HepG2 (cell line): ENCODE results near the gene CC2D1B. TPM values are rescaled to one million over a fixed set of nuclear protein-coding genes. Genes with fewer than 3 reads are reported as not detected.

ENCODE experiments used
- ASH2L ChIP-seq: fragments of 300-600, 200-600 bp; sonication (generic); IDR thresholded peaks from 2 replicates; pipeline ENCODE4 v1.7.0; 2017; ENCODE audit warnings: low read depth, mild to moderate bottlenecking, moderate library complexity, mixed read lengths, low read length; ENCODE audit not compliant: insufficient read length
- CHCHD3 ChIP-seq: sonication (generic); formaldehyde crosslinking; IDR thresholded peaks from 2 replicates; pipeline ENCODE4 v1.8.0; 2022; ENCODE audit warnings: mild to moderate bottlenecking, missing genetic modification reagents, moderate library complexity
- FOXK1 ChIP-seq: sonication (generic); formaldehyde crosslinking; IDR thresholded peaks from 2 replicates; pipeline ENCODE4 v1.4.0; 2020; ENCODE audit warnings: low read depth, missing genetic modification reagents, borderline replicate concordance
- GTF2F1 ChIP-seq: fragments of 150-350 bp; IDR thresholded peaks from 2 replicates; pipeline ENCODE4 v1.6.1; 2014; ENCODE audit warnings: low read length
- KLF6 ChIP-seq: IDR thresholded peaks from 2 replicates; pipeline ENCODE4 v1.8.0; 2016; ENCODE audit warnings: missing biosample characterization, missing genetic modification reagents
- MEIS1 ChIP-seq: sonication (generic); formaldehyde crosslinking; IDR thresholded peaks from 2 replicates; pipeline ENCODE4 v1.9.0; 2021; ENCODE audit warnings: mild to moderate bottlenecking, missing genetic modification reagents, moderate library complexity, borderline replicate concordance
- ONECUT2 ChIP-seq: sonication (generic); formaldehyde crosslinking; IDR thresholded peaks from 2 replicates; pipeline ENCODE4 v1.4.0; 2020; ENCODE audit warnings: missing genetic modification reagents
- POLR2AphosphoS5 ChIP-seq: IDR thresholded peaks from 2 replicates; pipeline ENCODE4 v1.6.1; 2012; ENCODE audit warnings: low read depth, low read length
- TBX2 ChIP-seq: sonication (generic); formaldehyde crosslinking; IDR thresholded peaks from 2 replicates; pipeline ENCODE4 v1.5.0; 2020; ENCODE audit warnings: missing genetic modification reagents, mild to moderate bottlenecking, borderline replicate concordance
- ZBTB3 ChIP-seq: sonication (generic); formaldehyde crosslinking; IDR thresholded peaks from 2 replicates; pipeline ENCODE4 v1.4.0; 2020; ENCODE audit warnings: low read depth, mild to moderate bottlenecking, moderate library complexity, missing genetic modification reagents, borderline replicate concordance
- ZMYM2 ChIP-seq: sonication (generic); formaldehyde crosslinking; IDR thresholded peaks from 2 replicates; pipeline ENCODE4 v1.8.0; 2022; ENCODE audit warnings: mild to moderate bottlenecking, missing genetic modification reagents
- ZNF264 ChIP-seq: sonication (generic); formaldehyde crosslinking; IDR thresholded peaks from 2 replicates; pipeline ENCODE4 v1.4.0; 2020; ENCODE audit warnings: missing genetic modification reagents
- ZNF569 ChIP-seq: sonication (generic); formaldehyde crosslinking; IDR thresholded peaks from 2 replicates; pipeline ENCODE4 v1.5.0; 2020; ENCODE audit warnings: mild to moderate bottlenecking, missing genetic modification reagents, moderate library complexity, borderline replicate concordance
- ZNF570 ChIP-seq: sonication (generic); formaldehyde crosslinking; IDR thresholded peaks from 2 replicates; pipeline ENCODE4 v1.4.0; 2020; ENCODE audit warnings: mild to moderate bottlenecking, missing genetic modification reagents, borderline replicate concordance
- ZNF598 ChIP-seq: sonication (generic); formaldehyde crosslinking; IDR thresholded peaks from 2 replicates; pipeline ENCODE4 v1.5.1; 2020; ENCODE audit warnings: mild to moderate bottlenecking, missing genetic modification reagents, borderline replicate concordance
- ZSCAN12 ChIP-seq: sonication (generic); formaldehyde crosslinking; IDR thresholded peaks from 2 replicates; pipeline ENCODE4 v1.9.0; 2021; ENCODE audit warnings: mild to moderate bottlenecking, missing genetic modification reagents
- polyA plus RNA-seq, 8 experiments: library from polyadenylated mRNA; depleted of rRNA in 3 of 8; stranded (reverse) in 7 of 8; unstranded in 1 of 8; fragments of >200 nt; fragmentation: Illumina TruSeq in 4 of 8; extraction: Trizol in 4 of 8; gene quantifications; 2 replicates each; pipeline versions ENCODE4 v1.2.1 to v1.2.3, GENCODE V29; 2011 to 2016; ENCODE audit warnings: low read depth in 4 of 8, missing spikeins in 1 of 8, mixed read lengths in 1 of 8; ENCODE audit not compliant: insufficient read depth in 1 of 8
- total RNA-seq, 5 experiments: library from RNA; depleted of rRNA; stranded (reverse); fragments of >200 nt; fragmentation: Illumina TruSeq; extraction: Trizol; gene quantifications; 2 replicates each; pipeline ENCODE4 v1.2.3, GENCODE V29; 2016; ENCODE audit warnings: low read depth in 1 of 5
- TF ChIP-seq, protein P1 (sequence below): IDR thresholded peaks from 2 replicates; pipeline ENCODE4 v1.6.1; 2018; ENCODE audit warnings: missing genetic modification reagents
- TF ChIP-seq, protein P2 (sequence below): sonication (generic); formaldehyde crosslinking; IDR thresholded peaks from 2 replicates; pipeline ENCODE4 v1.5.0; 2020; ENCODE audit warnings: mild to moderate bottlenecking, missing genetic modification reagents
- TF ChIP-seq, protein P3 (sequence below), 2 experiments: sonication (generic) in 1 of 2; formaldehyde crosslinking in 1 of 2; IDR thresholded peaks; 2 replicates each; pipeline versions ENCODE4 v1.4.0 to v1.6.1; 2016 to 2020; ENCODE audit warnings: borderline replicate concordance in 1 of 2, low read depth in 1 of 2, mild to moderate bottlenecking in 1 of 2, missing genetic modification reagents in 1 of 2
- TF ChIP-seq, protein P4 (sequence below): IDR thresholded peaks from 2 replicates; pipeline ENCODE4 v1.6.1; 2012; ENCODE audit warnings: inconsistent platforms

The CC2D1B gene
- total and polyA plus RNA-seq, 2 of the 13 experiments (the other 11 are each of a cell fraction or from before 2014, with no cell fraction given), result 7.2 to 19.2 TPM

DNA sequence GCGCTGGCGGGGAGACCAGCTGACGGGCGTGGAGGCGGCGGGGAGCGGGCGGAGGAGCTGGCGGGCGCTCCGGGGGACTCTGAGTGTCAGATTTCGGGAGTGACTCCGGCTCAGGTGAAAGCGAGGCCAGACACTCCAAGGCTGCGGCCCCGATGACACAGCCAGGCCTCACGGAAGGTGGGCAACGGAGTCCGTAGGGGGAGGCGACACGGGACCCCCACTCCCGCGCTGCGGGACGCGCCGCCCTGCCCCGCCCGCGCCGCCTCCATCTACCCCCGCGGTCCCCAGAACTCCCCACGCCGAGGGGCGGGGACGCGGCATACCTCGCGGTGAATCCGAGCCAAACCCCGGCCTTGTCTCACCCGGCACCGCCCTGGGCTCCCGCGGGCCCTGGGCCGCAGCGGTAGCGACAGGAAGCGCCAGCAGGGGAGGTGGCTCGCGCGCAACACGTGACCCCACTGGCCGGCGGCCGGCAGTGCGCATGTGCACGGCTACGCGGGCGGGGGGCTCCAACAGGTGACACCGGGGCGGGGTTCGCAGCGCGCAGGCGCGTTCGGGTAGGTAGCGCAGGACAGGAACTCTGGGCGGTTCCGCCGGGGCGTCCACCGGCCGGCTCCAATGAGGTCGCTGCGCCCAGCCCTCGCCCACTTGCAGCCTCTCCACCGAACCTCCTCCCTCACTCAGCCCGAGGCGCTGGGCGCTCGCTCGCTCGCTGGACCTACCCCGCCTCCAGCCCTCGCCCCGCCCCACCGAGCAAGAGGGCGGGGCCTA lies at the start of gene CC2D1B (continued):
- TF ChIP-seq ZBTB3 (CRISPR knock-in tag) (peak; percentile 52; the same call in 1 of the 2 replicates), ZSCAN12 (CRISPR knock-in tag) (0 out of 2 replicates have a peak, but pooled peaks have one; percentile 51), FOXK1 (CRISPR knock-in tag) (peak; percentile 20; the same call in 1 of the 2 replicates), ZNF264 (CRISPR knock-in tag) (peak; percentile 56; the same call in 1 of the 2 replicates), MEIS1 (CRISPR knock-in tag) (peak; percentile 87), CHCHD3 (CRISPR knock-in tag) (no peak), ZNF598 (CRISPR knock-in tag) (no peak; the same call in 1 of the 2 replicates), ASH2L (peak; percentile 63), KLF6 (CRISPR knock-in tag) (peak; percentile 43; the same call in 1 of the 2 replicates), ONECUT2 (no peak; the same call in 1 of the 2 replicates), ZNF569 (CRISPR knock-in tag) (no peak), TBX2 (peak; percentile 82), POLR2AphosphoS5 (peak; percentile 75), GTF2F1 (no peak), ZMYM2 (CRISPR knock-in tag) (no peak), ZNF570 (CRISPR knock-in tag) (0 out of 2 replicates have a peak, but pooled peaks have one; percentile 49)
- TF ChIP-seq, protein P1, sequence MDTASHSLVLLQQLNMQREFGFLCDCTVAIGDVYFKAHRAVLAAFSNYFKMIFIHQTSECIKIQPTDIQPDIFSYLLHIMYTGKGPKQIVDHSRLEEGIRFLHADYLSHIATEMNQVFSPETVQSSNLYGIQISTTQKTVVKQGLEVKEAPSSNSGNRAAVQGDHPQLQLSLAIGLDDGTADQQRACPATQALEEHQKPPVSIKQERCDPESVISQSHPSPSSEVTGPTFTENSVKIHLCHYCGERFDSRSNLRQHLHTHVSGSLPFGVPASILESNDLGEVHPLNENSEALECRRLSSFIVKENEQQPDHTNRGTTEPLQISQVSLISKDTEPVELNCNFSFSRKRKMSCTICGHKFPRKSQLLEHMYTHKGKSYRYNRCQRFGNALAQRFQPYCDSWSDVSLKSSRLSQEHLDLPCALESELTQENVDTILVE, result no peak
- TF ChIP-seq, protein P2, sequence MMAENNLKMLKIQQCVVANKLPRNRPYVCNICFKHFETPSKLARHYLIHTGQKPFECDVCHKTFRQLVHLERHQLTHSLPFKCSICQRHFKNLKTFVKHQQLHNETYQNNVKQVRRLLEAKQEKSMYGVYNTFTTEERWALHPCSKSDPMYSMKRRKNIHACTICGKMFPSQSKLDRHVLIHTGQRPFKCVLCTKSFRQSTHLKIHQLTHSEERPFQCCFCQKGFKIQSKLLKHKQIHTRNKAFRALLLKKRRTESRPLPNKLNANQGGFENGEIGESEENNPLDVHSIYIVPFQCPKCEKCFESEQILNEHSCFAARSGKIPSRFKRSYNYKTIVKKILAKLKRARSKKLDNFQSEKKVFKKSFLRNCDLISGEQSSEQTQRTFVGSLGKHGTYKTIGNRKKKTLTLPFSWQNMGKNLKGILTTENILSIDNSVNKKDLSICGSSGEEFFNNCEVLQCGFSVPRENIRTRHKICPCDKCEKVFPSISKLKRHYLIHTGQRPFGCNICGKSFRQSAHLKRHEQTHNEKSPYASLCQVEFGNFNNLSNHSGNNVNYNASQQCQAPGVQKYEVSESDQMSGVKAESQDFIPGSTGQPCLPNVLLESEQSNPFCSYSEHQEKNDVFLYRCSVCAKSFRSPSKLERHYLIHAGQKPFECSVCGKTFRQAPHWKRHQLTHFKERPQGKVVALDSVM (CRISPR knock-in tag), result peak; percentile 85
- TF ChIP-seq, protein P3, sequence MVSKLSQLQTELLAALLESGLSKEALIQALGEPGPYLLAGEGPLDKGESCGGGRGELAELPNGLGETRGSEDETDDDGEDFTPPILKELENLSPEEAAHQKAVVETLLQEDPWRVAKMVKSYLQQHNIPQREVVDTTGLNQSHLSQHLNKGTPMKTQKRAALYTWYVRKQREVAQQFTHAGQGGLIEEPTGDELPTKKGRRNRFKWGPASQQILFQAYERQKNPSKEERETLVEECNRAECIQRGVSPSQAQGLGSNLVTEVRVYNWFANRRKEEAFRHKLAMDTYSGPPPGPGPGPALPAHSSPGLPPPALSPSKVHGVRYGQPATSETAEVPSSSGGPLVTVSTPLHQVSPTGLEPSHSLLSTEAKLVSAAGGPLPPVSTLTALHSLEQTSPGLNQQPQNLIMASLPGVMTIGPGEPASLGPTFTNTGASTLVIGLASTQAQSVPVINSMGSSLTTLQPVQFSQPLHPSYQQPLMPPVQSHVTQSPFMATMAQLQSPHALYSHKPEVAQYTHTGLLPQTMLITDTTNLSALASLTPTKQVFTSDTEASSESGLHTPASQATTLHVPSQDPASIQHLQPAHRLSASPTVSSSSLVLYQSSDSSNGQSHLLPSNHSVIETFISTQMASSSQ (IDR thresholded peaks at IDR 0.05; ENCODE audit: low read depth), result no peak
- TF ChIP-seq, protein P3 (CRISPR knock-in tag; IDR thresholded peaks at IDR 0.05; ENCODE audit: borderline replicate concordance), result peak; percentile 62; the same call in 1 of the 2 replicates
- TF ChIP-seq, protein P4, sequence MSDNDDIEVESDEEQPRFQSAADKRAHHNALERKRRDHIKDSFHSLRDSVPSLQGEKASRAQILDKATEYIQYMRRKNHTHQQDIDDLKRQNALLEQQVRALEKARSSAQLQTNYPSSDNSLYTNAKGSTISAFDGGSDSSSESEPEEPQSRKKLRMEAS, result peak; percentile 94
